BE2C (cell line): Measurements from ENCODE around the gene RING1.

Experiments used
- DNase-seq: peaks from one replicate; pipeline ENCODE4 v3.0.0-alpha.2; 2020
- H3K27me3 ChIP-seq: fragments of 250-450 bp; sonication (Bioruptor Pico); 2 replicates; pipeline ENCODE4 v1.5.1; 2020; ENCODE audit warnings: mild to moderate bottlenecking
- H3K36me3 ChIP-seq: fragments of 250-450 bp; sonication (Bioruptor Pico); 2 replicates; pipeline ENCODE4 v1.5.1; 2020; ENCODE audit warnings: mild to moderate bottlenecking
- H3K4me1 ChIP-seq: fragments of 250-450 bp; sonication (Bioruptor Pico); 2 replicates; pipeline ENCODE4 v1.5.1; 2020
- H3K4me3 ChIP-seq: 2 replicates; pipeline ENCODE4 v1.5.1; 2011; ENCODE audit warnings: low read depth, low read length
- H3K9me3 ChIP-seq: fragments of 250-450 bp; sonication (Bioruptor Pico); 2 replicates; pipeline ENCODE4 v1.5.1; 2020
- TF ChIP-seq, protein P1 (sequence below): IDR thresholded peaks from 2 replicates; pipeline ENCODE4 v1.5.1; 2012; ENCODE audit warnings: mild to moderate bottlenecking, low read depth, low read length

Gene RING1

DNA sequence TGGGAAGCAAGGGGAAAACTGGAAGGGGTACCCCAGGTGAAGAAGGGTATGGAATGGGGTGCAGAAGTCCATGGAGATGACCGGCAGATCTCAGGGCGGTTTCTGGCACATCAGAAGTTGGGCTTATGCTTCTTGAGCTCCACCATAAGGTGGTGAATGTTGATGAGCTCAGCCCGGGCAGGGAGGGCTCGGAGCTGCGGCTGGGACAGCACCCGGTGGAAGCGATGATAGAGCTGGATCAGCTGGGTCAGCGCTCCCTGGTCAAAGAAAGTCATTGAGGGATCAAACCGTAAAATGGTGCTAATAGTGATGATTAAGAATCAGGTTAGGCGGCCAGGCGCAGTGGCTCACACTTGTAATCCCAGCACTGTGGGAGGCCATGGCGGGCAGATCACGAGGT lies 42.4 kb downstream of the RING1 start:
- Histone ChIP-seq H3K4me3 (no peak overlapping the region), H3K27me3 (no peaks in the 10 kb centered on the region), H3K9me3 (no peaks in the 10 kb centered on the region), H3K36me3 (no peaks in the 10 kb centered on the region), H3K4me1 (peaks cover 12% of the 10 kb centered on the region)
- no peak for DNase-seq
- TF ChIP-seq, protein P1, sequence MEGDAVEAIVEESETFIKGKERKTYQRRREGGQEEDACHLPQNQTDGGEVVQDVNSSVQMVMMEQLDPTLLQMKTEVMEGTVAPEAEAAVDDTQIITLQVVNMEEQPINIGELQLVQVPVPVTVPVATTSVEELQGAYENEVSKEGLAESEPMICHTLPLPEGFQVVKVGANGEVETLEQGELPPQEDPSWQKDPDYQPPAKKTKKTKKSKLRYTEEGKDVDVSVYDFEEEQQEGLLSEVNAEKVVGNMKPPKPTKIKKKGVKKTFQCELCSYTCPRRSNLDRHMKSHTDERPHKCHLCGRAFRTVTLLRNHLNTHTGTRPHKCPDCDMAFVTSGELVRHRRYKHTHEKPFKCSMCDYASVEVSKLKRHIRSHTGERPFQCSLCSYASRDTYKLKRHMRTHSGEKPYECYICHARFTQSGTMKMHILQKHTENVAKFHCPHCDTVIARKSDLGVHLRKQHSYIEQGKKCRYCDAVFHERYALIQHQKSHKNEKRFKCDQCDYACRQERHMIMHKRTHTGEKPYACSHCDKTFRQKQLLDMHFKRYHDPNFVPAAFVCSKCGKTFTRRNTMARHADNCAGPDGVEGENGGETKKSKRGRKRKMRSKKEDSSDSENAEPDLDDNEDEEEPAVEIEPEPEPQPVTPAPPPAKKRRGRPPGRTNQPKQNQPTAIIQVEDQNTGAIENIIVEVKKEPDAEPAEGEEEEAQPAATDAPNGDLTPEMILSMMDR: no peak

DNA sequence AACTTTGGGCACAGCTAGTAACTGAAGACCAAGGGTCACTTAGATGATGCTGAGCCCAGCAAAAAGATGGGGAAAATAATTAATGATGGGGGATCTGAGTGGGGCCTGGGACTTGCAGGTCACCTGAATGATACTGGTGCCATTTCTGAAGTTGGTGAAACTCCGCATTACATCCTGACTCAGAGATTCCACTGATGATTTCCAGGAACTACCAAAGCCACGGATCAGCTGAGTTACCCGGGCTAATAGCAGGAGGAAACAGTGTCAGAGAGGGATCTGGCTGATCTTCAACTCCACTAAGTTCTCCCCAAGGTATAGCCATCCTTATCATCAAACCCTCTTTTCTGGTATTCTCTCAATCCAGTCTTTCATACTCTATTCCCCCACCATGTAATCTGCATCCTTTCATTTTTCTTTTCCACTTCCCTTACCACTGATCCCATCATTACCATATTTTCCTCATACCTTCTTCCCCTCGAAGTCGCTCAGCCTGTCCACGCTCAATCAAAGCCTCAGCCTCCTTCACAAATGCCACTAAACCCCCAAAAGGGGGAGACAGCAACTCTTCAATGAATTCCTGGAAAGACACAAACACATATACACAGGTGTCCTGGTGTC lies 43.2 kb downstream of the RING1 start:
- H3K4me1 ChIP-seq: peaks cover 12% of the 10 kb centered on the region
- no peak overlapping the region for H3K4me3 ChIP-seq
- DNase-seq: no peak

DNA sequence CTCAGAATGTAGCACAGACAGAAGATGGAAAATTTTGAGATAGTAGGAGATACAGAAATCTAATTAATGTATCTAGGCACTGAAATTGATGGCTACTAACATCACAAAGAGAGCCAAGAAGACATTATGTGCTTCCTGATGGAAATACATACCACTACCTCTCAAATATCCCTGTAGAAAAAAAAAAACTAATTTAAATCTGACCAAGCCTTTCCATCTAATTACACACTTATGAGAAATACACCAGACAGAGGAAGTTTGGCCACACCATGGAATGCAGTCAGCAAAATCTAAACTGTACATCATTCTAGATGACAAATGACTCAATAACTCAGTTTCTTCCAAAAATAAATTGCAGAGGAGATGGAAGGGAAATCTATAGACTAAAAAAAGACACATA lies 44.5 kb downstream of the RING1 start:
- TF ChIP-seq, protein P1: no peak
- peaks cover 12% of the 10 kb centered on the region for H3K4me1 ChIP-seq
- peaks cover 4% of the 10 kb centered on the region; the same call in 1 of the 2 replicates for H3K36me3 ChIP-seq
- H3K27me3 ChIP-seq: no peaks in the 10 kb centered on the region
- no peaks in the 10 kb centered on the region for H3K9me3 ChIP-seq
- DNase-seq: no peak
- H3K4me3 ChIP-seq: no peak overlapping the region

More for the DNA sequence above, 43.2 kb downstream of the RING1 start:
- Histone ChIP-seq H3K27me3 (no peaks in the 10 kb centered on the region), H3K36me3 (no peaks in the 10 kb centered on the region), H3K9me3 (no peaks in the 10 kb centered on the region)
- TF ChIP-seq, protein P1: no peak; the same call in 1 of the 2 replicates

DNA sequence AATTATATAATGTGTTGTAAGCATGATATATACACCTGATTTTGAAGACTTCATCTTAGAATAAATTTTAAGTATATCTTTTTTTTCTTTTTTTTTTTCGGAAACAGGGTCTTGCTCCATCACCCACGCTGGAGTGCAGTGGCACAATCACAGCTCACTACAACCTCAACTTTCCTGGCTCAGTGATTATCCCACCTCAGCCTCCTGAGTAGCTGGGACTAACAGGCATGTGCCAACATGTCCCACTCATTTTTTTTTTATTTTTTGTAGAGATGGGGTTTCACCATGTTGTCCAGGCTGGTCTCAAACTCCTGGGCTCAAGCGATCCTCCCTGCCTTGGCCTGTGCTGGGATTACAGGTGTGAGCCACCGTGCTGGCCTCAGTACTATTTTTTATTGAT lies 46.3 kb downstream of the RING1 start:
- DNase-seq: no peak
- TF ChIP-seq, protein P1: no peak
- H3K27me3 ChIP-seq: no peaks in the 10 kb centered on the region
- H3K4me3 ChIP-seq: no peak overlapping the region
- H3K9me3 ChIP-seq: no peaks in the 10 kb centered on the region
- H3K4me1 ChIP-seq: peaks cover 6% of the 10 kb centered on the region
- peaks cover 4% of the 10 kb centered on the region; the same call in 1 of the 2 replicates for H3K36me3 ChIP-seq

DNA sequence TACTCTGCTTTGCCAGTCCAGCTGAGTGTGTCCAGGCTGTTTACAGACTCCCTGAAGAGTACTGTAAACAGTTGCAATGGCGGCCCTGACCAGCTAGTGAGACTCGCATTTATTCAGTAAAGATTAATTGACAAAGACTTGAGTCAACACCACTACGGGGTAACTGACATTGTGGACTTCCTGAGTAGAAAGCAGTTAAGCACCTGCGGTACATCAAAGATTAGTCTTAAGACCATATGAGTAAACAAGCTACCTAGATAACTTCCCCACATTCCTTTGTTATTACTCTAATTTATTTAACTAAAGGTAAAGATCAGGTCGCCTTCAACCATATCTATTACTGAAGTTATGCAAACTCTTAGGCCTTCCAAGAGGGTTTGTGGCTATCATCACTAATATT lies 50.7 kb downstream of the RING1 start:
- DNase-seq: no peak
- Histone ChIP-seq H3K36me3 (peaks cover 18% of the 10 kb centered on the region), H3K9me3 (no peaks in the 10 kb centered on the region), H3K27me3 (no peaks in the 10 kb centered on the region), H3K4me3 (no peak overlapping the region), H3K4me1 (no peaks in the 10 kb centered on the region)
- TF ChIP-seq, protein P1: no peak
